Stomach (tissue), 9 donors: ENCODE data around the gene SUSD2. TPM values are rescaled to one million over a fixed set of nuclear protein-coding genes. Genes with fewer than 3 reads are reported as not detected.

Experiments
- DNase-seq, 2 donors: peaks; one replicate each; pipeline versions ENCODE4 v3.0.0 to v3.0.0-alpha.2; 2013 to 2019
- H3K27ac ChIP-seq, 5 donors: fragments of 200-600 bp in 4 of 5; sonication (generic) in 4 of 5; one replicate each; pipeline ENCODE4 v1.5.1; 2013 to 2019; ENCODE audit warnings: mild to moderate bottlenecking in 1 of 5, moderate library complexity in 1 of 5
- H3K27me3 ChIP-seq, 3 donors: fragments of 200-600 bp; sonication (generic); one replicate each; pipeline ENCODE4 v1.5.1; 2017 to 2019; ENCODE audit warnings: mixed run types in 1 of 3
- H3K36me3 ChIP-seq, 4 donors: fragments of 200-600 bp; sonication (generic); 1 replicate in 3 of 4; 2 replicates in 1 of 4; pipeline ENCODE4 v1.5.1; 2016 to 2019
- H3K4me1 ChIP-seq, 4 donors: fragments of 200-600 bp; sonication (generic); one replicate each; pipeline ENCODE4 v1.5.1; 2016 to 2019
- H3K4me3 ChIP-seq, 4 donors: fragments of 200-600 bp; sonication (generic) in 3 of 4; one replicate each; pipeline ENCODE4 v1.5.1; 2016 to 2019; ENCODE audit warnings: mild to moderate bottlenecking in 1 of 4
- H3K9me3 ChIP-seq, 4 donors: fragments of 200-600 bp; sonication (generic); one replicate each; pipeline ENCODE4 v1.5.1; 2016 to 2019
- EP300 ChIP-seq: sonication (generic); formaldehyde crosslinking; IDR thresholded peaks from one replicate; pipeline ENCODE4 v1.6.1; 2017; ENCODE audit warnings: antibody characterized with exemption
- POLR2A ChIP-seq, 4 donors: fragments of 450-650 bp; IDR thresholded peaks; one replicate each; pipeline ENCODE4 v1.6.1; 2016; ENCODE audit warnings: antibody characterized with exemption in 4 of 4, control low read depth in 2 of 4, mild to moderate bottlenecking in 1 of 4, moderate library complexity in 1 of 4
- POLR2AphosphoS5 ChIP-seq, 3 donors: sonication (generic); formaldehyde crosslinking; IDR thresholded peaks; one replicate each; pipeline ENCODE4 v1.6.1; 2016; ENCODE audit warnings: antibody characterized with exemption in 3 of 3
- WGBS, 5 donors: extraction: QIAGEN DNeasy Blood & Tissue Kit in 3 of 5; methylation state at CpG; one replicate each; pipeline versions ENCODE4 v1.1.5 to v1.1.7; 2013 to 2018; 5-methylcytosine and 5-hydroxymethylcytosine counted together
- intact Hi-C: fragments of 100-400 bp; cut with DNase I; formaldehyde crosslinking; loops from one replicate; pipeline ENCODE4 v1.15.1; 2023; ENCODE audit warnings: low total_unique reads
- polyA plus RNA-seq, 3 donors: library from polyadenylated mRNA; stranded (reverse); fragments of 200-250 nt; gene quantifications; one replicate each; pipeline ENCODE4 v1.2.3, GENCODE V29; 2013
- total RNA-seq, 5 donors: library from RNA; depleted of rRNA; stranded (reverse); fragments of >200 nt; gene quantifications; one replicate each; pipeline versions ENCODE4 v1.1.0 to v1.2.3, GENCODE V29; 2014 to 2016
- TF ChIP-seq, protein P1 (sequence below), 7 experiments: fragments of 450-650 bp in 4 of 7; fragments of 200-600 bp in 3 of 7; sonication (generic) in 3 of 7; IDR thresholded peaks; one replicate each; pipeline ENCODE4 v1.5.1; 2016 to 2019; ENCODE audit warnings: antibody characterized with exemption in 7 of 7, control low read depth in 2 of 7, mild to moderate bottlenecking in 1 of 7
- donor health status: healthy with polysubstance abuse.
- donor health status: Bipolar disorder and iron deficiency.
- donor health status: healthy.

Gene SUSD2
- total and polyA plus RNA-seq, 8 donors: 0.58 to 29.9 (median 4.4) TPM

DNA sequence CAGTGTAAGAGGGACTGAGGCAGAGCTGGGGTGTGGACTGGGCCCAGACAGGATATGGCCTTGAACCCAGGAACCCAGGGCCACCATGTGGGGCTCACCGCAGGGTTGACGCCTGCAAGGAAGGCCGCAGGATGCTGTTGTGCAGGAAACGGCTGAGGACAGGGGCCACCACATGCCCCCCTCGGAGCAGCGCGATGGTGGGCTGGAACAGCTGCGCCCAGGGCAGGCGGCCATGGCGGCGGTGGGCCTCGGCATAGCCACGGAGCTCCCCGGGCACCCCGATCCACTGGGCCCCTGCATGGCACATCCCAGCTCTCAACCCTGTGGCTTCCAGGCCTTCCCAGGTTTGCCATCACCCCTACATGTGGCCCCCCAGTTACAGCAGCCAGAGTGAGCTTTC, 51.4 kb downstream of the SUSD2 start:
- peaks cover 0 to 13% (median 0%) of the 10 kb centered on the region in 4 donors for H3K4me1 ChIP-seq
- no peaks in the 10 kb centered on the region for H3K27me3 ChIP-seq
- H3K4me3 ChIP-seq: no peak overlapping the region
- 92 to 96% (median 95%) methylated on average over 12 to 15 of the region's 15 CpGs for WGBS, 5 donors
- intact Hi-C loops: no loop called here
- no peaks in the 10 kb centered on the region for H3K9me3 ChIP-seq
- DNase-seq: no peak
- H3K27ac ChIP-seq: no peak overlapping the region
- H3K36me3 ChIP-seq: peaks cover 0 to 15% (median 6%) of the 10 kb centered on the region in 4 donors
- TF ChIP-seq EP300: no peak
- TF ChIP-seq POLR2AphosphoS5 (IDR thresholded peaks at IDR 0.05): no peak
- TF ChIP-seq, protein P1, sequence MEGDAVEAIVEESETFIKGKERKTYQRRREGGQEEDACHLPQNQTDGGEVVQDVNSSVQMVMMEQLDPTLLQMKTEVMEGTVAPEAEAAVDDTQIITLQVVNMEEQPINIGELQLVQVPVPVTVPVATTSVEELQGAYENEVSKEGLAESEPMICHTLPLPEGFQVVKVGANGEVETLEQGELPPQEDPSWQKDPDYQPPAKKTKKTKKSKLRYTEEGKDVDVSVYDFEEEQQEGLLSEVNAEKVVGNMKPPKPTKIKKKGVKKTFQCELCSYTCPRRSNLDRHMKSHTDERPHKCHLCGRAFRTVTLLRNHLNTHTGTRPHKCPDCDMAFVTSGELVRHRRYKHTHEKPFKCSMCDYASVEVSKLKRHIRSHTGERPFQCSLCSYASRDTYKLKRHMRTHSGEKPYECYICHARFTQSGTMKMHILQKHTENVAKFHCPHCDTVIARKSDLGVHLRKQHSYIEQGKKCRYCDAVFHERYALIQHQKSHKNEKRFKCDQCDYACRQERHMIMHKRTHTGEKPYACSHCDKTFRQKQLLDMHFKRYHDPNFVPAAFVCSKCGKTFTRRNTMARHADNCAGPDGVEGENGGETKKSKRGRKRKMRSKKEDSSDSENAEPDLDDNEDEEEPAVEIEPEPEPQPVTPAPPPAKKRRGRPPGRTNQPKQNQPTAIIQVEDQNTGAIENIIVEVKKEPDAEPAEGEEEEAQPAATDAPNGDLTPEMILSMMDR (IDR thresholded peaks at IDR 0.05): no peak
- TF ChIP-seq POLR2A (IDR thresholded peaks at IDR 0.05): no peak

DNA sequence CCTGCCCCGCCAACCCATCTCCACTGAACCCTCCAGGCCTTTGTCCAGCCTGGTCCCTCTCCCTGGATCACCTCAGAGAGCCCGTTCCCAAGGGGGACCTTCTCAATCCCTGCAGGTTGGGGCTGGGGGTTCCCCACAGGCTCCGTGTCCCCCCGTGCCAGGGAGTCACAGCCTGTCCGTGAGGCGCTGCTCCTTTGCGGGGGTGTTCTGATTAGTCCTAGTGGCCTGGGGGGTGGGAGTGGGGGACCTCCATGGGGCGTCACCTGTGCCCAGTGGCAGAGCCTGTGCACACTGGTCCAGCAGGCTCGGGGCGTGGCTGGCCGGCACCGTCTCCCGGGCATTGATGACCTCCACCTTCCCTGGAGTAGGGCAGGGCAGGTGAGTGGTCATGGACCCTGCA, 51.9 kb downstream of the SUSD2 start:
- peaks cover 0 to 13% (median 0%) of the 10 kb centered on the region in 4 donors for H3K4me1 ChIP-seq
- no peak overlapping the region for H3K27ac ChIP-seq
- TF ChIP-seq POLR2A (IDR thresholded peaks at IDR 0.05) (no peak), EP300 (no peak), POLR2AphosphoS5 (IDR thresholded peaks at IDR 0.05) (no peak)
- TF ChIP-seq, protein P1 (IDR thresholded peaks at IDR 0.05): no peak
- WGBS, 5 donors: 79 to 100% (median 84%) methylated on average over 1 to 13 of the region's 13 CpGs
- peaks cover 0 to 14% (median 6%) of the 10 kb centered on the region in 4 donors for H3K36me3 ChIP-seq
- intact Hi-C loops: no loop called here
- no peaks in the 10 kb centered on the region for H3K9me3 ChIP-seq
- H3K27me3 ChIP-seq: no peaks in the 10 kb centered on the region
- no peak overlapping the region for H3K4me3 ChIP-seq
- no peak for DNase-seq

DNA sequence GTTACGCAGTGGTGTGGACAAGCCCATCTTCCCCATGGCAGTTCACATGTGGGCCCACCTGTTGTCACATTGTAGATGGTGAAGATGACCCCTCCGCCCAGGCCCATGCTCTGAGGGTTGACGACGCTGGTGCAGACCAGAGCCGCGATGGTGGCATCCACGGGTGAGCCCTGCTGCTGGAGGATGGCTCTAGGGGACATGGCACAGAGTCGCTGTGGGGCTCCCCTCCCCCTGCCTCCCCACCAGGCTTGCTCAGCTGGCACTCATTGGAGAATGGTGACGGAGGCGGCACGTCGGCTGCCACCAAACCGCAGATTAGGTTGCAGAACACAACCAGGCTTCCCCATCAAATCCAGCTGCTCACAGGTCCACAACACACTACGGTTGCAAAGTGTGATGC, 52.5 kb downstream of the SUSD2 start:
- peaks cover 0 to 13% (median 0%) of the 10 kb centered on the region in 4 donors for H3K4me1 ChIP-seq
- H3K36me3 ChIP-seq: peaks cover 0 to 8% (median 6%) of the 10 kb centered on the region in 4 donors
- H3K4me3 ChIP-seq: no peak overlapping the region
- WGBS, 5 donors: 89 to 100% (median 97%) methylated on average over 1 to 14 of the region's 14 CpGs
- intact Hi-C loops: no loop called here
- TF ChIP-seq, protein P1 (IDR thresholded peaks at IDR 0.05): no peak
- no peak for TF ChIP-seq POLR2AphosphoS5 (IDR thresholded peaks at IDR 0.05)
- no peak for TF ChIP-seq POLR2A (IDR thresholded peaks at IDR 0.05)
- no peak for TF ChIP-seq EP300
- H3K9me3 ChIP-seq: no peaks in the 10 kb centered on the region
- no peaks in the 10 kb centered on the region for H3K27me3 ChIP-seq
- no peak overlapping the region for H3K27ac ChIP-seq
- no peak for DNase-seq

DNA sequence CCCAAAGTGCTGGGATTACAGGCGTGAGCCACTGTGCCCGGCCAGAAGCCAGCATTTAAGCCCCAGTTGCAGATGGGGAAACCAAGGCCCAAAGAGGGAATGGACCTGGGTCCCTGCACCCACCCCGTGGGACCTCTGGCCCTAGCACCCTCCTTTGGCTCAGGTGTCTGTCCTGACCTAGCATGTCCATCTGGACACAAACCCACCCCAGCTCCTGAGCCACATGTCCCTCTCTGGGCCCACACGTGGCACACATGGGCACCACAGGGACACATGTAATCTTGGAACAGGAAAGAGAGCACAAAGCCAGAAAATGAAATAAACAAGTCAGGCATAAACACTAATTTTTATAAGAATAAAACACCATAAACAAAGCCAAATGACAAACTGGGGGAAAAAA, 54.0 kb downstream of the SUSD2 start:
- TF ChIP-seq POLR2AphosphoS5 (IDR thresholded peaks at IDR 0.05) (no peak), EP300 (no peak), POLR2A (IDR thresholded peaks at IDR 0.05) (no peak)
- TF ChIP-seq, protein P1 (IDR thresholded peaks at IDR 0.05): no peak
- Histone ChIP-seq H3K9me3 (no peaks in the 10 kb centered on the region), H3K4me3 (no peak overlapping the region), H3K4me1 (peaks cover 0 to 13% (median 0%) of the 10 kb centered on the region in 4 donors), H3K36me3 (peaks cover 0 to 6% (median 2%) of the 10 kb centered on the region in 4 donors), H3K27ac (no peak overlapping the region), H3K27me3 (no peaks in the 10 kb centered on the region)
- 87 to 93% (median 90%) methylated on average over 4 of the region's 4 CpGs for WGBS, 5 donors
- no peak for DNase-seq
- intact Hi-C loops: no loop called here
